HEK293 (cell line): ENCODE results near the gene EPS8.
"Not testable (repeated sequence)": the region's sequence is repeated elsewhere in the genome, so short reads cannot be mapped to it uniquely, and the experiment has no call there.

Source experiments
- CTCF ChIA-PET: fragments of 350-600 bp; formaldehyde crosslinking; extraction: SDS; loops from one replicate; lab custom pipeline; 2021; ENCODE audit warnings: antibody characterized with exemption; lab: Yijun Ruan, JAX
- POLR2A ChIA-PET: fragments of 300-600 bp; formaldehyde crosslinking; extraction: SDS; loops from one replicate; lab custom pipeline; 2020; ENCODE audit warnings: antibody characterized with exemption, inconsistent platforms; lab: Yijun Ruan, JAX
- H3K27ac ChIP-seq: fragments of 200-500 bp; sonication (Bioruptor generic); 2 replicates; pipeline ENCODE4 v1.5.1; 2014; ENCODE audit warnings: low read depth, low read length, control low read depth, inconsistent platforms; ENCODE audit errors: extremely low read depth
- H3K36me3 ChIP-seq, 2 experiments: fragments of 200-500 bp in 1 of 2; sonication (Bioruptor generic) in 1 of 2; 1 replicate in 1 of 2; 2 replicates in 1 of 2; pipeline ENCODE4 v1.5.1; 2014 to 2017; ENCODE audit warnings: inconsistent platforms in 2 of 2, low read length in 2 of 2; ENCODE audit not compliant: control insufficient read depth in 2 of 2, insufficient read depth in 1 of 2
- H3K4me1 ChIP-seq: fragments of 200-500 bp; sonication (Bioruptor generic); 2 replicates; pipeline ENCODE4 v1.5.1; 2014; ENCODE audit warnings: mild to moderate bottlenecking, low read length, inconsistent platforms; ENCODE audit not compliant: control insufficient read depth, insufficient read depth
- H3K4me3 ChIP-seq: 2 replicates; pipeline ENCODE4 v1.5.1; 2011; ENCODE audit warnings: low read depth, mild to moderate bottlenecking, control low read depth, low read length, moderate library complexity
- H3K9me3 ChIP-seq: fragments of 200-500 bp; sonication (Bioruptor generic); 2 replicates; pipeline ENCODE4 v1.5.1; 2014; ENCODE audit warnings: low read depth, low read length, inconsistent platforms; ENCODE audit not compliant: control insufficient read depth, insufficient read depth
- HIC1 ChIP-seq: fragments of 450-650 bp; formaldehyde crosslinking; IDR thresholded peaks from 2 replicates; pipeline ENCODE4 v1.5.1; 2016; ENCODE audit warnings: missing biosample characterization, missing genetic modification characterization
- KLF9 ChIP-seq: fragments of 450-650 bp; formaldehyde crosslinking; IDR thresholded peaks from 2 replicates; pipeline ENCODE4 v1.5.1; 2016; ENCODE audit warnings: missing biosample characterization, missing genetic modification characterization, low read depth
- MEIS1 ChIP-seq: sonication (generic); formaldehyde crosslinking; IDR thresholded peaks from 2 replicates; pipeline ENCODE4 v1.8.1; 2022; ENCODE audit warnings: missing genetic modification reagents, mild to moderate bottlenecking, borderline replicate concordance
- PATZ1 ChIP-seq: fragments of 450-650 bp; formaldehyde crosslinking; IDR thresholded peaks from 2 replicates; pipeline ENCODE4 v1.5.1; 2016; ENCODE audit warnings: missing biosample characterization, missing genetic modification characterization
- RBAK ChIP-seq: fragments of 450-650 bp; formaldehyde crosslinking; IDR thresholded peaks from 2 replicates; pipeline ENCODE4 v1.5.1; 2016; ENCODE audit warnings: missing biosample characterization, missing genetic modification characterization
- TRIM28 ChIP-seq: IDR thresholded peaks from 2 replicates; pipeline ENCODE4 v1.6.1; 2011; ENCODE audit warnings: low read length, control low read depth, borderline replicate concordance
- ZBTB20 ChIP-seq: fragments of 450-650 bp; formaldehyde crosslinking; IDR thresholded peaks from 2 replicates; pipeline ENCODE4 v1.5.1; 2016; ENCODE audit warnings: missing biosample characterization, missing genetic modification characterization
- ZIC2 ChIP-seq: fragments of 450-650 bp; formaldehyde crosslinking; IDR thresholded peaks from 2 replicates; pipeline ENCODE4 v1.5.1; 2016; ENCODE audit warnings: missing biosample characterization, missing genetic modification characterization
- ZNF146 ChIP-seq: fragments of 450-650 bp; formaldehyde crosslinking; IDR thresholded peaks from 2 replicates; pipeline ENCODE4 v1.5.1; 2016; ENCODE audit warnings: missing biosample characterization, missing genetic modification characterization
- ZNF175 ChIP-seq: fragments of 450-650 bp; formaldehyde crosslinking; IDR thresholded peaks from 2 replicates; pipeline ENCODE4 v1.5.1; 2016; ENCODE audit warnings: missing biosample characterization, missing genetic modification characterization
- ZNF211 ChIP-seq: fragments of 450-650 bp; formaldehyde crosslinking; IDR thresholded peaks from 2 replicates; pipeline ENCODE4 v1.5.1; 2016; ENCODE audit warnings: low read depth, missing biosample characterization, missing genetic modification characterization
- ZNF23 ChIP-seq: fragments of 450-650 bp; formaldehyde crosslinking; IDR thresholded peaks from 2 replicates; pipeline ENCODE4 v1.5.1; 2016; ENCODE audit warnings: missing biosample characterization, missing genetic modification characterization, borderline replicate concordance
- ZNF350 ChIP-seq: fragments of 450-650 bp; formaldehyde crosslinking; IDR thresholded peaks from 2 replicates; pipeline ENCODE4 v1.5.0; 2017; ENCODE audit warnings: missing biosample characterization, mild to moderate bottlenecking, missing genetic modification characterization
- ZNF488 ChIP-seq: fragments of 450-650 bp; formaldehyde crosslinking; IDR thresholded peaks from 2 replicates; pipeline ENCODE4 v1.5.1; 2016; ENCODE audit warnings: missing biosample characterization, missing genetic modification characterization
- ZNF529 ChIP-seq: fragments of 450-650 bp; formaldehyde crosslinking; IDR thresholded peaks from 2 replicates; pipeline ENCODE4 v1.5.1; 2017; ENCODE audit warnings: missing genetic modification characterization, missing biosample characterization; ENCODE audit not compliant: insufficient replicate concordance
- ZNF785 ChIP-seq: fragments of 450-650 bp; formaldehyde crosslinking; IDR thresholded peaks from 2 replicates; pipeline ENCODE4 v1.5.1; 2016; ENCODE audit warnings: missing biosample characterization, missing genetic modification characterization
- ZNF791 ChIP-seq: fragments of 450-650 bp; formaldehyde crosslinking; IDR thresholded peaks from 2 replicates; pipeline ENCODE4 v1.5.1; 2016; ENCODE audit warnings: missing biosample characterization, missing genetic modification characterization
- TF ChIP-seq, protein P1 (sequence below): fragments of 450-650 bp; formaldehyde crosslinking; IDR thresholded peaks from 2 replicates; pipeline ENCODE4 v1.5.1; 2017; ENCODE audit warnings: missing biosample characterization, missing genetic modification characterization
- TF ChIP-seq, protein P2 (sequence below): fragments of 450-650 bp; formaldehyde crosslinking; IDR thresholded peaks from 2 replicates; pipeline ENCODE4 v1.5.1; 2016; ENCODE audit warnings: missing biosample characterization, missing genetic modification characterization

EPS8 gene

GRCh38 chr12:15751741-15752140, 37.4 kb downstream of the EPS8 start (continued):
- no peak for TF ChIP-seq HIC1
- no peak for TF ChIP-seq ZNF175 (tag by site-specific recombination)
- no peak for TF ChIP-seq ZNF211 (tag by site-specific recombination)
- TF ChIP-seq, protein P1, sequence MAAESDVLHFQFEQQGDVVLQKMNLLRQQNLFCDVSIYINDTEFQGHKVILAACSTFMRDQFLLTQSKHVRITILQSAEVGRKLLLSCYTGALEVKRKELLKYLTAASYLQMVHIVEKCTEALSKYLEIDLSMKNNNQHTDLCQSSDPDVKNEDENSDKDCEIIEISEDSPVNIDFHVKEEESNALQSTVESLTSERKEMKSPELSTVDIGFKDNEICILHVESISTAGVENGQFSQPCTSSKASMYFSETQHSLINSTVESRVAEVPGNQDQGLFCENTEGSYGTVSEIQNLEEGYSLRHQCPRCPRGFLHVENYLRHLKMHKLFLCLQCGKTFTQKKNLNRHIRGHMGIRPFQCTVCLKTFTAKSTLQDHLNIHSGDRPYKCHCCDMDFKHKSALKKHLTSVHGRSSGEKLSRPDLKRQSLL (tag by site-specific recombination): no peak
- TF ChIP-seq ZNF791 (tag by site-specific recombination): no peak
- no peak for TF ChIP-seq RBAK (tag by site-specific recombination)
- TF ChIP-seq ZNF23 (tag by site-specific recombination): no peak
- TF ChIP-seq TRIM28: no peak

- H3K4me3 ChIP-seq: no peak overlapping the region
- no peaks in the 10 kb centered on the region for H3K9me3 ChIP-seq
- H3K4me1 ChIP-seq: no peaks in the 10 kb centered on the region
- no peak for TF ChIP-seq ZNF488
- TF ChIP-seq ZNF785 (tag by site-specific recombination): no peak
- TF ChIP-seq MEIS1 (CRISPR knock-in tag): no peak
- TF ChIP-seq ZNF350: no peak
- TF ChIP-seq ZNF529 (tag by site-specific recombination): no peak
- no peak for TF ChIP-seq ZIC2
- TF ChIP-seq PATZ1 (tag by site-specific recombination): no peak
- TF ChIP-seq ZBTB20 (tag by site-specific recombination): no peak
- no peak for TF ChIP-seq KLF9 (tag by site-specific recombination)
- POLR2A ChIA-PET: no interaction called here
- H3K27ac ChIP-seq: no peak overlapping the region
- no peaks in the 10 kb centered on the region for H3K36me3 ChIP-seq
- CTCF ChIA-PET: interaction anchor here (0.6 to 1.5 kb wide), 2 partner anchors 15 to 228 kb away, joined by 3 to 4 read pairs; no protein-coding TSS in a partner anchor
These were observed 39.3 kb downstream of the EPS8 start for GRCh38 chr12:15749937-15750336.

GRCh38 chr12:15741870-15742269, 47.3 kb downstream of the EPS8 start:
- CTCF ChIA-PET, H3K9me3 ChIP-seq, H3K4me3 ChIP-seq, H3K36me3 ChIP-seq, POLR2A ChIA-PET: not testable (repeated sequence)
- TF ChIP-seq, protein P2, sequence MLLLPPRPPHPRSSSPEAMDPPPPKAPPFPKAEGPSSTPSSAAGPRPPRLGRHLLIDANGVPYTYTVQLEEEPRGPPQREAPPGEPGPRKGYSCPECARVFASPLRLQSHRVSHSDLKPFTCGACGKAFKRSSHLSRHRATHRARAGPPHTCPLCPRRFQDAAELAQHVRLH (tag by site-specific recombination): peak; percentile 76; the same call in 1 of the 2 replicates
- peak; percentile 92 for TF ChIP-seq ZNF146 (tag by site-specific recombination)
- TF ChIP-seq, all 188 proteins: peak for 2; not testable (repeated sequence) for 186
- not testable (repeated sequence) for H3K27ac ChIP-seq, H3K4me1 ChIP-seq
